Testis (tissue), 2 donors: ENCODE data around the gene PSMG1.

ENCODE experiments used
- POLR2A ChIP-seq: fragments of 450-650 bp; IDR thresholded peaks from one replicate; pipeline ENCODE4 v1.6.1; 2017; ENCODE audit warnings: antibody characterized with exemption, mild to moderate bottlenecking, moderate library complexity
- TF ChIP-seq, protein P1 (sequence below), 3 experiments: fragments of 450-650 bp in 2 of 3; fragments of 200-600 bp in 1 of 3; sonication (generic) in 1 of 3; IDR thresholded peaks; one replicate each; pipeline ENCODE4 v1.5.1; 2016 to 2019; ENCODE audit warnings: antibody characterized with exemption in 3 of 3, mild to moderate bottlenecking in 2 of 3, moderate library complexity in 1 of 3

DNA sequence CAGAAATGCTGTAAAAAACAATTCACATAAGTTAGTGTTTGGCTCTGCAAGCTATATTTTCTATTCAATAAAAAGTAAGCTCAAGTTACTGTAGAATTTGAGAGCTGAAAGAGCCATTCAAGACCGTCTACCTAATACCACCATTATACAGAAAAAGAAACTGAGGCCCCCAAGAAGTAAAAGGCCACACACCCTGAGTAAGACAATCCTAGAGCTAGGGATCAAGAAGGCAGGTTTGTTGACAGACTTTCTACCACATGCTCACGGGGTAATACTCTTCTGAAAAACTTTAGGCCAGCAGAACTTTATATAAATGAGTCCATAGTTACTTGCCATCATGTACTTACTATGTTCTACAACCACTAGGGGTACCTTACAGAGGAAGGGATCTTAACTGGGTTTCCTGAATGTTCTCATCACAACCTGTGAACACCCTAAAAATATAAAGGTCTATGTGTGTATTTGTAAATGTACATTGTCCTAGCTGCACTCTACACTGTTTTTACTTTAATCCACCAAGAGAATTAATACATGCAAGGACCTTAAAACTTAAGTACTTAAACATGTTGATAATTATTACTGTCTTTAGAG lies 2.7 kb downstream of the PSMG1 start:
- TF ChIP-seq, protein P1, sequence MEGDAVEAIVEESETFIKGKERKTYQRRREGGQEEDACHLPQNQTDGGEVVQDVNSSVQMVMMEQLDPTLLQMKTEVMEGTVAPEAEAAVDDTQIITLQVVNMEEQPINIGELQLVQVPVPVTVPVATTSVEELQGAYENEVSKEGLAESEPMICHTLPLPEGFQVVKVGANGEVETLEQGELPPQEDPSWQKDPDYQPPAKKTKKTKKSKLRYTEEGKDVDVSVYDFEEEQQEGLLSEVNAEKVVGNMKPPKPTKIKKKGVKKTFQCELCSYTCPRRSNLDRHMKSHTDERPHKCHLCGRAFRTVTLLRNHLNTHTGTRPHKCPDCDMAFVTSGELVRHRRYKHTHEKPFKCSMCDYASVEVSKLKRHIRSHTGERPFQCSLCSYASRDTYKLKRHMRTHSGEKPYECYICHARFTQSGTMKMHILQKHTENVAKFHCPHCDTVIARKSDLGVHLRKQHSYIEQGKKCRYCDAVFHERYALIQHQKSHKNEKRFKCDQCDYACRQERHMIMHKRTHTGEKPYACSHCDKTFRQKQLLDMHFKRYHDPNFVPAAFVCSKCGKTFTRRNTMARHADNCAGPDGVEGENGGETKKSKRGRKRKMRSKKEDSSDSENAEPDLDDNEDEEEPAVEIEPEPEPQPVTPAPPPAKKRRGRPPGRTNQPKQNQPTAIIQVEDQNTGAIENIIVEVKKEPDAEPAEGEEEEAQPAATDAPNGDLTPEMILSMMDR (IDR thresholded peaks at IDR 0.05), result no peak
- TF ChIP-seq POLR2A, result no peak
